GM18861 (cell line): Measurements from ENCODE around the gene C19orf47.

Source experiments
- ATAC-seq: cut with Tn5 transposase; IDR thresholded peaks from one replicate; pipeline ENCODE4 v1.9.1; 2021; ENCODE audit not compliant: unreplicated experiment

The C19orf47 gene

DNA sequence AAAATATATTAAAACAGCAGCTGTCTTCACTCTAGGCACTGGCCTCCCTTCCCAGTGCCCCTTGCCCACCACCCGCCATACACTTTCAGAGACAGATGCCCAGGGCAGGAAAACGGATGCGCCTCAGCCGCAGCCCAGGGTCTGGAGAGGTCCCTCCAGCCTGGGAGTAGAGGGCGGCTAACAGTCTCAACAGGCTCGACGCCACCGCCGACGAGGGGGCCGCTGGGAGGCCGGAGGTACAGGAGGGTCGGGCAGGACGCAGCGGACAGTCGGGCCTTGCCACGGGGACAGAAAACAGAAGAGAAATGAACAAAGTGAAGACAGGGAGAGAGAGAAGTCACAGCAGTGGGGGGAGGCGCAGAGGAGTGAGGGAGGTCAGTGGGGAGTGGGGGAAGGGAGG is 27.1 kb downstream of the C19orf47 start:
- no peak for ATAC-seq

DNA sequence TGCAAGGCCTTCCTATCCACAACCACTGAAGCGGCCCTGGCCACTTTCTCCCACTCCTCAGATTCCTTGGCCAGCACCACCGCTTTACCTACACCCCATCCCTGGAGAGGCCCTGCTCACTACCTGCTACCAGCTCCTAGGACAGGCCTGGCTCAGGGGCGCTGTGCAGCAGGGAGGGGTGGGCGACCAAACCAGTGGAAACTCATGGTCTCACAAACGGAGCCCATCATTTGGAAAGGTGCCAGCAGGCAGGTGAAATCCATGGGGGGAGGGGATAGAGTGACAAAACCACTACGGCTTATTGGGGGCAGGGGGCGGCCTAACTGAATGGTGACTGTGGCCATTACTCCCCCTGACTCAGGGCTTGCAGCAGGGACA is 27.6 kb downstream of the C19orf47 start:
- no peak for ATAC-seq

DNA sequence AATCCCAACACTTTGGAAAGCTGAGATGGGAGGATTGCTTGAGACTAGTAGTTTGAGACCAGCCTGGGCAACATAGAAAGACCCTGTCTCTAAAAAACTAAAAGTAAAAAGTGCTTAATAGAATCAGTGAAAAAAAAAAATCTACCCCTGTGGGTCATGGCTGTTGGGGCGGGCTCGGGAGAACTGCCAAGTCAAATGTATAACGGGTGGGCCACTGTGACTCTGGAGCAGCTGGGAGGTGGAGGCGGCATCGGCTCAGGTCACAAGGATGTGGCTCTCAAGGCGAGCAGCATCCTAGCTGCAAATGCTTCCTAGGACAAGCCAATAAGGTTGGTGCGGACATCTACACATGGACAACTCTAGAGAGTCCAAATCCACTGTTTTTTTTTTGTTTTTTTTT is 30.9 kb downstream of the C19orf47 start:
- no peak for ATAC-seq

DNA sequence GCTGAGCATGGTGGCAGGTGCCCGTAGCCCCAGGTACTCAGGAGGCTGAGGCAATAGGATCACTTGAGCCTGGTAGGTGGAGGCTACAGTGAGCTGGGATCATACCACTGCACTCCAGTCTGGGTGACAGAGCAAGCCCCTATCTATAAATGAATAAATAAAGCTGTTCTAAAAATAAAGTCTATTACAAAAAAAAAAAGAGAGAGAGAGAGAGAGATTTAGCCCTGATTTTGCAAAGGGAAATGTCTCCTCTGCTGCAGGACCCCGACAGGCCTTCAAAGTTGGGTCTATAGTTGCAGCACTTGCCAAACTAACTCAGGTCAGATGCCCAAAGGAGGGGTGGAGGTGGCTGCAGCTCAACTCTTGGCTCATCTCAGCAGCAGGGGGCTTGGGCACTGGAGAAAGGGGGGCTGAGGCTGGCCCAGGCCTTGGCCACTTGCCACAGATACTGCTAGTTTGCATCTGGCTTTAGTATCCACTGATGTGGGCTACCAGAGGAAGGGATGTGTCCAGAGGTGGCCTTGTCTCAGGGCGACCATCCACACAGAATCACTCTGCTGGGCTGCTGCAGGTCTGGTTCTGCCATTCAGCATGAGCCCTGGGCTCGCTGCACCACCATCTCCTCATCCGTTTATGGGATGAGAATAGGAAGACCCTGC is 32.3 kb downstream of the C19orf47 start:
- ATAC-seq, result no peak

DNA sequence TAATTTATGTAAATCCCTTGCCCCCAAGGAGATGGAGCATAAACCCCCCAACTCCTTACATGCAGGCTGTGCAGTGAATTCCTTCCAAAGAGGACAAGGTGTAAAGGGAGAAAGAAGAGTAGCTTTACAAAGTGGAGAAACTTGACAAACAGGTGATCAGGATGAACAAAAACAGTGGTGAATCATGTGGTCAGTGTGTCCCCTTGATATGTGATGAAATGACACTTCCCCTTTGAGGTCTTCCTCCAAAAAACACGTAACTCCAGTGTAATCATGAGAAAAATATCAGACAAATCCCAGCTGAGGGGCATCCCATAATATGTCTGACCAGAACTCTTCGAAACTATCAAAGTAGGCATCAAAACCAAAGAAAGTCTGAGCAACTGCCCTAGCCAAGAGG is 33.5 kb downstream of the C19orf47 start:
- ATAC-seq, result no peak

DNA sequence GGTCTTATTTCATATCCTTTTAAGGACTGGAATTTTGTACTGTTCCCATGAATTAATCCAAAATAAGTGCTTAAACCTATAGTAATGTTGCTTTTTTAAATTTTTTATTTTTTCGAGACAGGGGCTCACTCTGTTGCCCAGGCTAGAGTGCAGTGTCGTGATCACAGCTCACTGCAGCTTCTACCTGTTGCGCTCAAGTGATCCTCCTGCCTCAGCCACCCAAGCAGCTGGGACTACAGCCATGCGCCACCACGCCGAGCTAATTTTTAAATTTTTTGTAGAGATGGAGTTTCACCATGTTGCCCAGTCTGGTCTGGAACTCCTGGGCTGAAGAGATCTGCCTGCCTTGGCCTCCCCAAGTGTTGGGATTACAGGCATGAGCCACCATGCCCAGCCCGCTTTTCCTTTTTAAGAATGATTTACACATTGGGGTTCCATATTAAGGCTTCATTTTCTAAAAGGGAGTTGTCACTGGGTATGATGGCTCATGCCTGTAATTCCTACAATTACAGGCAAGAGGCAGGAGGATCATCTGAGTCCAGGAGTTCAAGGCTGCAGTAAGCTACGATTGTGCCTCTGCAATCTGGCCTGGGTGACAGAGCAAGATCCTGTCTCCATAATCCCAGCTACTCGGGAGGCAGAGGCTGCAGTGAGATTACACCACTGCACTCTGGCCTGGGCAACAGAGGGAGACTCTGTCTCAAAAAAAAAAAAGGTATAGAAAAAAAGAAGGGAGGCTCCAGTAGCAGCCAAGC is 34.8 kb downstream of the C19orf47 start:
- no peak for ATAC-seq

DNA sequence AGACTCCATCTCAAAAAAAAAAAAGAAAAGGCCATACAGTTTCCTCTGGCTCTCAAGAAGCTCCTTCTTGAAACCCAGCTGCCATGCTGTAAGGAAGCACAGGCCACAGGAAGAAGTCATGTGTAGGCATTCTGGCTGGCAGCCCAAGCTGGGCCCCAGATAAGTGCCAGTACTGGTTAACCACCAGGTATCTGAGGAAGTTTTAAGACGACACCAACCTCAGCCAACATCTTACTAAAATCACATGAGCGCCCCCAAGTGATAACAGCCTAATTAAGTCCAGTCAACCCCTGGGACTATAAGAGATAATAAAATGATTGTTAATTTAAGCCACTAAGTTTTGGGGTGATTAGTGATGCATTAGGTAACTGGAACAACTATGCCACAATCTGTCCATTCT is 35.7 kb downstream of the C19orf47 start:
- ATAC-seq, result no peak

DNA sequence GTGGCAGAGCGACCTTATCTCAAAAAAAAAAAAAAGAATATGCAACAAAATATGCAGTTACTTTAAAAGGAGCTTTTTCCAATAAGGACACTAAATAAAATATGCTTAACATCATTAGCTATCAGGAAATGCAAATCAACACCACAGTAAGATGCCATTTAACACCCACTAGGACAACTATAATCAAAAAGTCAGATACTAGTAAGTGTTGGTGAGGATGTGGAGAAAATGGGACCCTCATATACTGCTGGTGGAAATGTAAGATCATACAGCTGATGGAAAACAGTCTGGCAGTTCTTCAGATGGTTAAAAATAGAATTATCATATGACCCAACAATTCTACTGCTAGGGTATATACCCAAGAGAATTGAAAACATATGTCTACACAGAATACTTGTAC is 38.5 kb downstream of the C19orf47 start:
- no peak for ATAC-seq

DNA sequence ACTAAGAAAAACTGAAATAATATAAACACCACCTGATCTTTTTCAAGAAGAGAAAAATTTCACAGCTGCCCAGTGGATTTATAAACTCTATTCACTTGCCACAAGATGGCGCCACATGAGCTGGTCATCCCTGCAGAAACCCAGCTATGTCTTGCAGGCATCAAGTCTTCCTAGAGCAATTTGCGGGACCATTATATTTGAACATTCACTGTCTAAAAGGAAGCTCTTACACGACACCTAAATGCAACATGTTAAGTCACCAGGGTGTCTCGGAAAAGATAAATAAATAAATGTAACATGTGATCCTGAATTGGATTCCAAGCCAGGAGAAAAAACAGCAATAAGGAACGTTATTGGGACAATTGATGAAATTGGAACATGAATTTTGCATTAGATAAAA is 42.8 kb downstream of the C19orf47 start:
- no peak for ATAC-seq

DNA sequence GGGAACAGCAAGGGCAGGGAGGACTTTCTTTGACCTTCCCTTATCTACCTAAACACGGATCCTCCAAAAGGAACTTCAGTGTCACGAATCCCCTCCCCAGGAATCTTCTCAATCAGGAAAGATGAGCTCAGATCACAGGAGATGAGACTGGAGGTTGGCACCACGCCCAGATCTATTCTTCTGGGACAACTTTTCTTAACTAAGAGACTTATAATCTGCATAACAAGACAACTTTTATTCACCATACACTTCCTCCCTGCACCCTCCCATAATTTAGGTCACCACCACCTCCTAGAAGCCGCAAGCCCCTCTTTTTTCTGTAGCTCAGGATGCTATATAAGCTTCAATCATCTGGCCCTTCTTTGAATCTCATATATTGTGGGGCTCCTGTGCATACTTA is 43.9 kb downstream of the C19orf47 start:
- no peak for ATAC-seq

DNA sequence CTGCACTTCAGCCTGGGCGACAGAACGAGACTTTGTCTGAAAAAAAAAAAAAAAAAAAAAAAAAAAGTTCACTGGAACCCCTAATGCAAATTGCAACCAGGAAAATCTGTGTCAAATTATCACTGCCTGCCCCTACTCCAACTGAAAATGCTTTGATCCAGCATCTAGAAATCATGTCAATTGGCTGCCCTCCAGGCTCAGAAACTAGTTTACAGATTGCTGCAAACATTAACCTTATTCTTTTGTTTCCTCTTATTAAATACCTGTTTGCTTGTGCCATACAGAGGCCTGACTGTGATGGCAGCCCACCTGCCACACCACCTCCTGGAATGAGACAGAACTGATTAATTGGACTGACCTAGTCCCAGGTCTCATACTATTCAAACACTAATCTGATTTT is 44.4 kb downstream of the C19orf47 start:
- no peak for ATAC-seq

DNA sequence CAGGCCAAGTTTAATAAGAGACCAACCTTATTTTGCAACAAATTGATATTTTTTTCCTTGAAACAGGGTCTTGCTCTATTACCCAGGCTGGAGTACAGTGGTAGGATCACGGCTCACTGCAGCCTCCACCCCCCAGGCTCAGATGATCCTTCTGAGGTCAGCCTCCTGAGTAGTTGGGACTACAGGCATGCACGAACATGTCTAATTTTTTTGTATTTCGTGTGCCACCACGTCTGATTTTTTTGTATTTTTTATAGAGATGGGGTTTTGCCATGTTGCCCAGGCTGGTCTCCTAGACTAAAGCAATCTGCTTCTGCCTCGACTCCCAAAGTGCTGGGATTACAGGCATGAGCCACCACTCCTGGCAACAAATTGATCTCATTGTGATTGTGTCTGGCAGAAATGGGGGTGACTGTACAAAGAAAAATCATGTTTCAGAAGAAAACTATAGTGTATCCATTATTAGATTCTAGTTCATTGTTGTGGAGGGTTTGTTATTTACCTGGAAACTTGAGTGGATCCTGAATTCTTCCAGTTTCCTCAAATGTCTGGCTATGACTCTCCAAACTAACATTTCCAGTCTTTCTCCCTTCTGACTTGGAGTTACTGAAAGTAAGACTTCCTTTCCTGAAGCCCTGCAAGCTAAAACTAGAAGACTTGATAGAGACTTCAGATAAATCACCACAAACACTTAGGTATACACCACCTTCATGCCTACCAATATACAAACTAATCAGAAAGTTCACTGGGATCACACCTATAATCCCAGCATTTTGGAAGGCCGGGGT is 45.8 kb downstream of the C19orf47 start:
- no peak for ATAC-seq

DNA sequence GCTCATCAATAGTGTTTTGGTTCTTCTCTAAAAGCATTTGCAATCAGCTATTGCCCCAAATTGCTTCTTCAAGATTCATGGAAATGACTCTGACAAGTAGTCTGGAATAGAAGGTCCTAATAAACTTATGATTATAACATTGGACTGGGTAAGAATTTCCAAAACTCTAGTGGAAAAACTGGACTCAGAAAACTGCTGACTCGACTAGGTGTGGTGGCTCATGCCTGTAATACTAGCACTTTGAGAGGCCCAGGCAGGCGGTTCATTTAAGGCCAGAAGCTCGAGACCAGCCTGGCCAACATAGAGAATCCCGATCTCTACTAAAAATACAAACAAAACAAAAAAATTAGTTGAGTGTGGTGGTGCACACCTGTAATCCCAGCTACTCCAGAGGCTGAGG is 47.5 kb downstream of the C19orf47 start:
- ATAC-seq, result no peak

DNA sequence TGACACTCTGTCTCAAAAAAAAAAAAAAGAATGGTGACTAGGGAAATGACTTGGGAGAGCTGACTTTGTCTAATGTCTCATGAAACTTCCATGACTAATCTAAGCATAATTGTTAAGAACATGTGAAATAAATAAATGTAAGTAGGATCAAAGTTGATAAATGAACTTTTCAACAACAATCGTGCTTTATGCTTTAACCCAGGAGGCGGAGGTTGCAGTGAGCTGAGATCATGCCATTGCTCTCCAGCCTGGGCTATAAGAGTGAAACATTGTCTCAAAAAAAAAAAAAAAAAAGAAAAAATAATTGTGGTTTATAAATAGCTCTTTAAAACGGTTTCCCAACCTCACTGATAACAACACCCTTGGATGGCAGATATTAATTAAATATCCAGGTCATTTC is 50.2 kb downstream of the C19orf47 start:
- no peak for ATAC-seq

DNA sequence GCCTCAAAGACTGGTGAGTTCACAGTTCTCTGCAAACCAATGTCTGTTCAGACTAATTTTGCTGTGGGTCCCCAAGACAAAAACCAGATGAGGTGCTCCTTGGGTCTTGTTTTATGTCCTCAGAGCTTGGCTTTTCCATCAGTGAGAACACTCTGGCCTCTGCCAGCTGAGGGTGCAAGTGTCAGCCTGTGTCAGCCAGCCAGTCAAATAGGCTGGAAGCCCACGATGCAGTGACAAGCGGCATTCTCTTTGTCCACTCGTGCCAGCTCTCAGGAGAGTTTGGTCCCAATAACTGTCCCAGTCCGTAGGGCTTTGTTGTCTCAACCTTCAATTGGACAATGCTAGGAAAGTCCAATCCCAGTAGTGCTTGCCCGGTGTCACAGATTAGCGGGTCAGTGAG is 53.6 kb downstream of the C19orf47 start:
- no peak for ATAC-seq

DNA sequence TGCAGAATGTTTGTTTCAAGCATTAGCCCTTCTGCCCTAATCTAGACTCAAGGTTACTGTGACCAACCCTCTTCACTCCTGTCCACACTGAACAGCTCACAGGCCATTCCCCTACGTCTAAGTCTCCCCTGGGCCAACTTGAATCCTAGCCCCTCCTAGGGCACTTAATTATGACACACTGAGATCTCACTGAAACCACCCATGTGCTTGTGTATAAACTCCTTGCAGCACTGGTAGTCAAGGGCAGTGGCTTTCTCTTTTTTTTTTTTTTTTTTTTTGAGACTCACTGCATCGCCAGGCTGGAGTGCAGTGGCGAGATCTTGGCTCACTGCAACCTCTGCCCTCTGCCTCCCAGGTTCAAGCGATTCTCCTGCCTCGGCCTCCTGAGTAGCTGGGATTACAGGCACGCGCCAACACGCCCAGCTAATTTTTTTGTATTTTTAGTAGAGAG is 61.2 kb downstream of the C19orf47 start:
- ATAC-seq, result no peak

DNA sequence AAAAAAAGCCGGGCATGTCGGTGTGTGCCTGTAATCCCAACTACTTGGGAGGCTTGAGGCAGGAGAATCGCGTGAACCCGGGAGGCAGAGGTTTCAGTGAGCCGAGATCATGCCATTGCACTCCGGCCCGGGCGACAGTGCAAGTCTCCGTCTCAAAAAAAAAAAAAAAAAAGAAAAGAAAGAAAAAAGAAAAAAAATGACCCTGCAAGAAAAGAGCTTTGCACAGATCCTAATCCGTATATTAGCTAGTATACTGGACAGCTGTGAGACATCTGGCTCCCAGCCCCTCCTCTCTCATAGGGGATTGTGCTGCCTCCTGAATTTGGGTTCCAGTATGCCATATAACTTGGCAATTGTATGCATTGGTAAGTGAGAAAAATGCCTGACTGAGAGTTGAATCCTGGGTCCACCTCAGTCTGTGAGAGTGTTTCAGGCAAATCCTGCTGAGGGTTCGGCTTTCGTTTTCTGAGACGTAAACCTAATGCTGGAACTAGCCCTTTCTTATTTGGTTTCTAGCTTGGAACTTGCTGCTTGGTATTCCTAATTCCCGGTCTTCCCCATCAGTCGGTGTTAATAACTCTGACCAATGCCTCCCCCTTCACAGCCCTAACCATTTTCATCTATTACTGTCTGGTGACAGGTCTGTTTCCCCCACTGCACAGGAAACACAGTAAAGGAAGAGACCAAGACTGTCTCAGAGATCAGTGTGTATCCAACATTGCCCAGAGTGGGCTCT is 61.8 kb downstream of the C19orf47 start:
- no peak for ATAC-seq

DNA sequence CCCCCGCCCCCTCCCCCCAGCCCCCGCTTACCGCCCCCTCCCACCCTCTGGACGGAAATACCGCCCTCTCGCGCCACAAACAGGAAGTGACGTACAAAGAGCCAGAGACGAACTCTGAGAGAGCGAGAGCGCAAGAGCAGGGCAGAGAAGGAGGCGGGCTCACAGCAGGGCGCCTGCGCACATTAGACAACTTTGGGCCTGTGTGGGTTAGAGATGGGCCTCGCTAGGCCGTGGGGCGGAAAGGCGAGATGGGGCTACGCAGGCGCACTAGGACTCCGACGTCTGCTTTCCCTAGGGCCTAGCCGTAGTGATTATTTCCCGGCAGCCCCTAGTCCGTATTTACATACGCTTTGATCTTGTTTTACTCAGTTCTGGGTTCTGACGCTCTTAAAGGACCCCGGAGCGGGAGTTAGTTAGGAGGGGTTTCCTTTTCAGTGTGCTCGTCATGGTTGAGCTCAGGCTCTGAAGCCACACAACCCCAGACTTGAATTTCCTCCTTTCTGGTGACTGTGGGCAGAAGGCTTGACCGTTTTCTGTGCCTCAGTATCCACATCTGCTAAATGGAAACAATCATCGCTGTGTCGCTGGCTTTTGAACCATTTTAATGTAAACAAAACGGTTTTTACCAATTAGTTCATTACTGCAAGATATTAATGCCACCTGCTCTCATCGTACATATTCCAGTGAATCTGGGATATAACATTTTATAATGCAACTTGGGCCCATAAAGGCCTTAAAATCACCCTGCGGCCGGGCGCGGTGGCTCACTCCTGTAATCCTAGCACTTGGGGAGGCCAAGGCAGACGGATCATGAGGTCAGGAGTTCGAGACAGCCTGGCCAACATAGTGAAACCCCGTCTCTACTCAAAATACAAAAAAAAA is 62.6 kb downstream of the C19orf47 start:
- ATAC-seq, result peak; percentile 82

DNA sequence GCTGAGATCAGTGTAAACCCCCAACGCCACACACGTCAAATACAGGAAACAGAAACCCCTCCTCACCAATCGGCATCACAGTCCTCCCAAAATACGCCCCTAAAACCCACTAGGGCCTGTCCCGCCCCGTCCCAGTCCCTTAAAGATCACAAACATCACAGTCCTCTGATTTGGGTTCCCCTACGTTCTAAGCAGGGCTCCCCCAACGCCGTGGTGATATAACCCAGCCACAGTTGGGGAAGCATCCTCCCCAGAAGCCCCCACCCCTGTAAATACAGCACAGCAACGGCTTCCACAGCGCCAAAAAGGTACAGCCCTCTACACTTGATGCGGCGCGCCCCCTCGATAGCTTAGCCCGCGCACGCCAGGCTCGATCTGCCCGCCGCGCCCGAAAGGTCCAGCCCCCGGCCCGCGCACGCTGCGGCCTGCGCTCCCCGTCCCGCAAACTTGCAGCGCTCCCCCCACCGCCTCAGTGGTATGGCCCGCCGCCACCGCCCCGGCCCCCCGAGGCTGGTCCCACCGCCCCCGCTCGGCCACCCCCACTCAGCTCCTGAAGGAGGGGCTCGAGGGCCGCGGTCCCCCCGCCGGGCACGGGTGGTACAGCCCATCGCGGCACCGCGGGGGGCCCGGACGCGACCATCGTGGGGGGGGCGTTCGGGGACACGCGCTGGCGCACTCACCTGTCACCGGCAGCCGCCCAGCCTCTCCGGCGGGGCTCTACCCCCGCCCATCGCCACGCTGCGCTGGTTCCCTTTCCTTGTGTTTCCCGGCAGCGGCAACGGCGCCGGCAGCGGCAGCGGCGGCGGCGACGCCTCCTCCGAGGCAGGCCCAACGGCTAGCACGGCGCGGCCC is 63.5 kb downstream of the C19orf47 start, which contains the start of gene AKT2:
TSS of gene AKT2 (minus strand) at position 845 of the 852 bp plus-strand sequence. CDS start 20,078 bp downstream, outside the sequence.
- ATAC-seq, result peak; percentile 20

DNA sequence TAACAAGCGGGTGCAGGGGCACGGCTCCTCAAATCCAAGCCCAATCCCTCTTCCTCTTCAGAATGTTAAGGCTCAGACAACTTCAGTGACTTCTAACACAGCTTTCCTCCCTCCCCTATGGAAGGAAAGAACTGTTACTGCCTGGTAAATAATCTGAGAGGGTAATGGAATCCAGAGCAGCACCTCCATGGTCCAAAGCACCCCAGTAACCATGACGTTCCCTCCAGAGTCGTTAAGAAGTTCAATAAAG is 64.0 kb downstream of the C19orf47 start:
- no peak for ATAC-seq
